Right lobe of liver (tissue), 6 donors: Measurements from ENCODE around the gene OASL. TPM values are rescaled to one million over a fixed set of nuclear protein-coding genes. Genes with fewer than 3 reads are reported as not detected.

ENCODE experiments used
- ATAC-seq, 4 donors: fragments of 200-7000 bp; cut with Tn5 transposase; one replicate each; pipeline ENCODE4 v1.9.1; 2020; ENCODE audit warnings: mild to moderate bottlenecking in 4 of 4, moderate library complexity in 4 of 4
- DNase-seq, 3 donors: peaks; one replicate each; pipeline ENCODE4 v3.0.0-alpha.2; 2020
- H3K27ac ChIP-seq, 3 donors: fragments of 200-600 bp; one replicate each; pipeline ENCODE4 v1.8.0; 2022
- H3K27me3 ChIP-seq, 2 donors: fragments of 200-600 bp; one replicate each; pipeline ENCODE4 v1.8.0; 2022
- H3K36me3 ChIP-seq, 4 donors: fragments of 200-600 bp; sonication (generic) in 1 of 4; one replicate each; pipeline versions ENCODE4 v1.5.1 to v1.8.0; 2017 to 2022; ENCODE audit warnings: control low read depth in 1 of 4
- H3K4me1 ChIP-seq, 4 donors: fragments of 200-600 bp; sonication (generic) in 1 of 4; one replicate each; pipeline versions ENCODE4 v1.5.1 to v1.8.0; 2017 to 2022; ENCODE audit warnings: control low read depth in 1 of 4
- H3K4me3 ChIP-seq, 3 donors: fragments of 200-600 bp; one replicate each; pipeline ENCODE4 v1.8.0; 2022
- H3K9me3 ChIP-seq, 4 donors: fragments of 200-600 bp; sonication (generic) in 1 of 4; one replicate each; pipeline versions ENCODE4 v1.5.1 to v1.8.0; 2017 to 2022; ENCODE audit warnings: control low read depth in 1 of 4
- CTCF ChIP-seq, 4 donors: fragments of 200-600 bp in 3 of 4; fragments of 450-650 bp in 1 of 4; IDR thresholded peaks; one replicate each; pipeline versions ENCODE4 v1.5.1 to v1.8.0; 2016 to 2022; ENCODE audit warnings: antibody characterized with exemption in 4 of 4, mild to moderate bottlenecking in 2 of 4
- POLR2A ChIP-seq: fragments of 450-650 bp; IDR thresholded peaks from one replicate; pipeline ENCODE4 v1.6.1; 2017; ENCODE audit warnings: antibody characterized with exemption, mild to moderate bottlenecking
- WGBS: methylation state at CpG from one replicate; pipeline ENCODE4 v1.1.6; 2018; ENCODE audit warnings: low coverage, low lambda C conversion rate; ENCODE audit not compliant: insufficient coverage; ENCODE audit errors: missing lambda C conversion rate; 5-methylcytosine and 5-hydroxymethylcytosine counted together
- intact Hi-C, 2 donors: fragments of 100-400 bp; cut with DNase I; formaldehyde crosslinking; loops; one replicate each; pipeline versions ENCODE4 v1.11.2 to v1.14.1; 2022
- total RNA-seq, 6 experiments: library from RNA; depleted of rRNA in 2 of 6; stranded (reverse); fragments of >200 nt in 2 of 6; fragmentation: NEBNext Ultra II Directional in 3 of 6; extraction: Animal tissue kit (Norgen Biotek cat#: 25700) in 3 of 6; gene quantifications; one replicate each; pipeline versions ENCODE4 v1.1.0 to v1.2.4, GENCODE V29; 2016 to 2023
- donor health status: DM: no; HTN: yes; CAD: no.
- donor health status: DM: no; HTN: no; CAD: no.
- donor health status: DM: no; HTN: no; CAD: no.
- donor health status: DM: no; HTN: yes; CAD: no.
- donor health status: DM: no; HTN: yes; CAD: no.

Gene OASL
- total RNA-seq, 6 experiments from 2014 or later = 1.6 to 19.2 (median 4.1) TPM

- intact Hi-C loops = loop anchor here in 1 of 2 donors (5.0 kb wide), 1 partner anchor 45 kb away; no protein-coding TSS in a partner anchor
- peak in 1 of 3 donors; percentile 15 for DNase-seq
These were observed 23.5 kb upstream of the OASL start for GRCh38 chr12:121062391-121063045.

GRCh38 chr12:121061831-121062230, 22.8 kb upstream of the OASL start:
- TF ChIP-seq POLR2A (no peak), CTCF (IDR thresholded peaks at IDR 0.05) (peak; percentile 41 to 48 (median 46))
- peaks cover 0 to 7% (median 2%) of the 10 kb centered on the region in 4 donors for H3K4me1 ChIP-seq
- intact Hi-C loops = loop anchor here in 1 of 2 donors (5.0 kb wide), 1 partner anchor 45 kb away; no protein-coding TSS in a partner anchor
- no peak overlapping the region for H3K4me3 ChIP-seq
- H3K27me3 ChIP-seq = no peaks in the 10 kb centered on the region
- H3K27ac ChIP-seq = no peak overlapping the region
- WGBS = 23% methylated on average over 2 of the region's 2 CpGs
- peak in 3 of 4 donors; percentile 41 to 54 (median 44) for ATAC-seq
- no peaks in the 10 kb centered on the region for H3K9me3 ChIP-seq
- no peaks in the 10 kb centered on the region for H3K36me3 ChIP-seq
- DNase-seq = no peak

More at GRCh38 chr12:121062391-121063045, 23.5 kb upstream of the OASL start:
- H3K4me1 ChIP-seq = peaks cover 0 to 7% (median 2%) of the 10 kb centered on the region in 4 donors
- no peaks in the 10 kb centered on the region for H3K36me3 ChIP-seq
- no peaks in the 10 kb centered on the region for H3K27me3 ChIP-seq
- TF ChIP-seq CTCF (IDR thresholded peaks at IDR 0.05) = no peak
- no peak for TF ChIP-seq POLR2A
- ATAC-seq = no peak
- no peaks in the 10 kb centered on the region for H3K9me3 ChIP-seq
- WGBS = 74% methylated on average over 11 of the region's 11 CpGs
- no peak overlapping the region for H3K4me3 ChIP-seq
- no peak overlapping the region for H3K27ac ChIP-seq

GRCh38 chr12:121060149-121061001, 21.3 kb upstream of the OASL start:
- 27% methylated on average over 9 of the region's 16 CpGs for WGBS
- H3K4me3 ChIP-seq = peak overlapping the region; percentile 15 to 50 (median 49)
- peak overlapping the region; percentile 73 to 97 (median 77) for H3K27ac ChIP-seq
- no peaks in the 10 kb centered on the region for H3K36me3 ChIP-seq
- no peaks in the 10 kb centered on the region for H3K27me3 ChIP-seq
- H3K9me3 ChIP-seq = no peaks in the 10 kb centered on the region
- intact Hi-C loops = loop anchor here in 1 of 2 donors (5.0 kb wide), 1 partner anchor 47 kb away; no protein-coding TSS in a partner anchor
- H3K4me1 ChIP-seq = peaks cover 0 to 7% (median 2%) of the 10 kb centered on the region in 4 donors
- DNase-seq = peak; percentile 51 to 60 (median 53)
- peak; percentile 90 for ATAC-seq
- TF ChIP-seq POLR2A (no peak), CTCF (IDR thresholded peaks at IDR 0.05) (peak; percentile 46 to 59 (median 52))

GRCh38 chr12:121059031-121059898, 20.2 kb upstream of the OASL start:
- Histone ChIP-seq H3K4me1 (peaks cover 0 to 7% (median 2%) of the 10 kb centered on the region in 4 donors), H3K27me3 (no peaks in the 10 kb centered on the region), H3K4me3 (no peak overlapping the region), H3K36me3 (no peaks in the 10 kb centered on the region), H3K27ac (peak overlapping the region; percentile 73 to 97 (median 77)), H3K9me3 (no peaks in the 10 kb centered on the region)
- ATAC-seq (no peak), DNase-seq (peak in 1 of 3 donors; percentile 34)
- TF ChIP-seq POLR2A = no peak
- 90% methylated on average over 10 of the region's 10 CpGs for WGBS
- intact Hi-C loops = no loop called here
